PC-3 (cell line): ENCODE results near the gene TANK. TPM values are rescaled to one million over a fixed set of nuclear protein-coding genes. Genes with fewer than 3 reads are reported as not detected.

Experiments used
- ATAC-seq: fragments of 200-7000 bp; cut with Tn5 transposase; 2 replicates; pipeline ENCODE4 v1.9.1; 2020; ENCODE audit warnings: mild to moderate bottlenecking, moderate library complexity
- BruUV-seq: library from RNA; stranded (reverse); fragments of 400-500 nt; replicated peaks from 2 replicates; lab custom pipeline; 2021; lab: Mats Ljungman, UMichigan
- CTCF ChIA-PET: fragments of 300-600 bp; sonication (Branson Sonifier 250); formaldehyde crosslinking; loops from one replicate; lab custom pipeline; 2022; ENCODE audit warnings: antibody characterized with exemption; lab: Charles Lee
- POLR2A ChIA-PET: fragments of 300-600 bp; sonication (Branson Sonifier 250); formaldehyde crosslinking; loops from one replicate; lab custom pipeline; 2022; ENCODE audit warnings: antibody characterized with exemption; ENCODE audit not compliant: unreplicated experiment; lab: Charles Lee
- DNase-seq: peaks from one replicate; pipeline ENCODE4 v3.0.0-alpha.2; 2015
- H2AFZ ChIP-seq: fragments of 300-600 bp; sonication (generic); 2 replicates; pipeline ENCODE4 v1.6.0; 2016; ENCODE audit warnings: antibody characterized with exemption, low read length
- H3F3A ChIP-seq: fragments of 300-600 bp; sonication (generic); one replicate; pipeline ENCODE4 v1.6.0; 2017; ENCODE audit warnings: antibody characterized with exemption, low read length, control low read depth, mild to moderate bottlenecking; ENCODE audit not compliant: unreplicated experiment
- H3K27ac ChIP-seq: fragments of 300-600 bp; sonication (generic); 2 replicates; pipeline ENCODE4 v1.5.1; 2016; ENCODE audit warnings: mild to moderate bottlenecking, low read length
- H3K27me3 ChIP-seq: fragments of 300-600 bp; sonication (generic); 2 replicates; pipeline ENCODE4 v1.6.1; 2016; ENCODE audit warnings: low read length, mixed read lengths
- H3K36me3 ChIP-seq: fragments of 300-600 bp; sonication (generic); 2 replicates; pipeline ENCODE4 v1.6.1; 2016; ENCODE audit warnings: low read depth, mixed run types, low read length, mixed read lengths
- H3K4me1 ChIP-seq: fragments of 300-600 bp; sonication (generic); 2 replicates; pipeline ENCODE4 v1.5.1; 2016; ENCODE audit warnings: low read length; ENCODE audit not compliant: insufficient read depth
- H3K4me2 ChIP-seq: fragments of 300-600 bp; sonication (generic); 2 replicates; pipeline ENCODE4 v1.6.0; 2016; ENCODE audit warnings: low read length
- H3K4me3 ChIP-seq: fragments of 300-600 bp; sonication (generic); 2 replicates; pipeline ENCODE4 v1.5.1; 2016; ENCODE audit warnings: mild to moderate bottlenecking, low read length, mixed read lengths
- H3K79me2 ChIP-seq: fragments of 300-600 bp; sonication (generic); 2 replicates; pipeline ENCODE4 v1.6.1; 2017; ENCODE audit warnings: low read length, mixed read lengths
- H3K9ac ChIP-seq: fragments of 300-600 bp; sonication (generic); 2 replicates; pipeline ENCODE4 v1.6.0; 2016; ENCODE audit warnings: mild to moderate bottlenecking, low read length
- H3K9me2 ChIP-seq: fragments of 300-600 bp; sonication (generic); replicated peaks from 2 replicates; pipeline ENCODE4 v1.6.1; 2016; ENCODE audit warnings: mixed run types, low read length, mixed read lengths
- H3K9me3 ChIP-seq: fragments of 300-600 bp; sonication (generic); 2 replicates; pipeline ENCODE4 v1.6.1; 2016; ENCODE audit warnings: low read length, mixed read lengths
- H4K20me1 ChIP-seq: fragments of 300-600 bp; sonication (generic); 2 replicates; pipeline ENCODE4 v1.6.1; 2016; ENCODE audit warnings: low read length, mixed read lengths
- EZH2 ChIP-seq: fragments of 300-600 bp; sonication (generic); IDR thresholded peaks from one replicate; pipeline ENCODE4 v1.6.1; 2017; ENCODE audit warnings: antibody characterized with exemption, mild to moderate bottlenecking, low read length; ENCODE audit not compliant: unreplicated experiment
- EZH2phosphoT487 ChIP-seq: fragments of 300-600 bp; sonication (generic); IDR thresholded peaks from 2 replicates; pipeline ENCODE4 v1.6.1; 2018; ENCODE audit warnings: mild to moderate bottlenecking, antibody characterized with exemption, low read length, borderline replicate concordance
- intact Hi-C: fragments of 100-400 bp; cut with micrococcal nuclease; formaldehyde crosslinking; loops from 2 replicates; pipeline ENCODE4 v1.9.0; 2023
- total RNA-seq: library from RNA; depleted of rRNA; stranded (reverse); fragments of >200 nt; gene quantifications from 2 replicates; pipeline ENCODE4 v1.2.3, GENCODE V29; 2014
- TF ChIP-seq, protein P1 (sequence below): fragments of 300-600 bp; sonication (generic); conservative IDR thresholded peaks from 2 replicates; pipeline ENCODE4 v1.5.1; 2017; ENCODE audit warnings: antibody characterized with exemption, low read depth, mild to moderate bottlenecking, low read length

The TANK gene
- total RNA-seq, 1 experiment from 2014 or later: 23.7 TPM

DNA sequence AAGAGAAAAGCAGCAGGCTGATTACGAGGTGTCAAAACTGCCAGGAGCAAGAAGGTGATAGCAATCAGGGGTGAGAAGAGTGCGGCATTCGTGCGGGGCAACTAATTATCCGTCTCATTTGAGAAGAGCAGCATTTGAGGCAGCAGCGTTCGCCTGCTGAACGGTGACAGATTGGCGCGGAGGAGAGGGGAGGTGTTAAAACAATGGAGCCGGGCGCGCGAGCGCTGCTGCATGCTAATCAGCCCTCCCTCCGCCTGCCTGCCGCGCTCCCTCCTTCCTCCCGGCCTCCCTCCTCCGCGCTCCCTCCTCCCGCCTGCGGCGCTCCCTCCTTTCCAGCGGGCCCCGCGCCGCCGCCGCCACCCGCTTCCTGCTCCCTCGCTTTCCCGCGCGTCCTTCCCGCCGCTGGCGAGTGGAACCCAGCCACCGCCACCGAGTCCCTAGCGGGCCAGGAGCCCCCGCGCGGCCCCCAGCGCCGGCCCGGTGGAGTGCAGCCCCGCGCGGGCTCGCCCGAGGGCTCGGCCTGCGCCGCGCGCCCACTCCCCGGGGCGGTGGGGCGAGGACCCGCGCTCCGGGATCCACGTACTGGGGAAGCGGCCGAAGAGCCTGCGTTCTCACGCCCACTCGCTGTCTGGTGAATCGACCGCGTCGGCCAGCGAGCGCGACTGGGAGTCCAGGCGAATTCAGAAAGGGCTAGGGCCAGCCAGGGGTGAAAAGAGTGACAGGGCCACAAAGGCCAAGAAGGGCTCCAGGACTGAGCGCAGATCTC is 78.5 kb downstream of the TANK start:
- BruUV-seq: no TSS peak

DNA sequence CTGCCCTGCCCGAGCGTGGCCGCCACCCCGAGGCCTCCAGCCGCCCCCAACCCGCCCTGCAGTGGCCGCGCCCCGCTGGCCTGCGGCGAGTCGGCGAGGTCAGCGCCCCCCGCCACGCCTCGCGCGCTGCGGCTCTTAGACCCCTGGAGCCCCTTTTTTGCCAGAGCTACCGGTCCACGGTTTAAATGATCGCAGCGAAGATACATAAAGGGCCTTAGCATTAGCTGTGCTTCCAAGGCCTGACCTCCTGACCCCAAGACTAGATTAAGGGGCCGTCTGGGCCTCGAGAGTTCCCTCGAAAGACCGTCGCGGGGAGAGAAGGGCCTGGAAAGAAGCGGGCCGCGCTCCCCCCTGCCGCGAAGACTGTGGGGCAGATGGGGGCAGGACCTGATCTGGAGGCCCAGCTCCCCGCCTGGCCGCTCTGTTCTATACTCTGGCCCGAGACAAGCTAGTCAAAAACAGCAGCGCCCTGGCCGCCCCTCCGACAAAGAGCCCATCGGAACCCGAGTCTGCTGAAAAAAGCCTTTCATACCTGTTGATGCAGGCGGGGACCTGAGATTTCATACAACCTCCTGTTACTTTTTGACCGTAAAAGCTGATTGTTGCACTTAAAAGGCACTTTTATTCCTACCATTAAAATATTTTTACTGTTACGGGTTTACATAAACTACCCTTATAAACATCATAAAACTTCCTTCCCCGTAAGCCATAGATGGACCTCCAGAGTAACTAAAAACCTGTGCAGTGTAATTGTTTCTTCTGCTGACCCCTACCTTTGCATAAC is 79.3 kb downstream of the TANK start:
- Histone ChIP-seq H3K4me1 (peaks cover 24% of the 10 kb centered on the region), H3K79me2 (peaks cover 7% of the 10 kb centered on the region; the same call in 1 of the 2 replicates), H3K4me3 (no peak overlapping the region; the same call in 1 of the 2 replicates), H3K36me3 (no peaks in the 10 kb centered on the region), H3K9me3 (no peaks in the 10 kb centered on the region), H4K20me1 (no peaks in the 10 kb centered on the region), H3K4me2 (no peak overlapping the region), H2AFZ (no peak overlapping the region), H3K9ac (no peak overlapping the region), H3F3A (peaks cover 5% of the 10 kb centered on the region), H3K27ac (no peak overlapping the region), H3K27me3 (no peaks in the 10 kb centered on the region), H3K9me2 (no peaks in the 10 kb centered on the region)
- DNase-seq (no peak), ATAC-seq (peak; percentile 2; the same call in 1 of the 2 replicates)
- intact Hi-C loops: loop anchor here (1.0 kb wide), 1 partner anchor 11 kb away; no protein-coding TSS in a partner anchor
- CTCF ChIA-PET: no interaction called here
- POLR2A ChIA-PET: no interaction called here
- TF ChIP-seq EZH2: no peak
- TF ChIP-seq, protein P1, sequence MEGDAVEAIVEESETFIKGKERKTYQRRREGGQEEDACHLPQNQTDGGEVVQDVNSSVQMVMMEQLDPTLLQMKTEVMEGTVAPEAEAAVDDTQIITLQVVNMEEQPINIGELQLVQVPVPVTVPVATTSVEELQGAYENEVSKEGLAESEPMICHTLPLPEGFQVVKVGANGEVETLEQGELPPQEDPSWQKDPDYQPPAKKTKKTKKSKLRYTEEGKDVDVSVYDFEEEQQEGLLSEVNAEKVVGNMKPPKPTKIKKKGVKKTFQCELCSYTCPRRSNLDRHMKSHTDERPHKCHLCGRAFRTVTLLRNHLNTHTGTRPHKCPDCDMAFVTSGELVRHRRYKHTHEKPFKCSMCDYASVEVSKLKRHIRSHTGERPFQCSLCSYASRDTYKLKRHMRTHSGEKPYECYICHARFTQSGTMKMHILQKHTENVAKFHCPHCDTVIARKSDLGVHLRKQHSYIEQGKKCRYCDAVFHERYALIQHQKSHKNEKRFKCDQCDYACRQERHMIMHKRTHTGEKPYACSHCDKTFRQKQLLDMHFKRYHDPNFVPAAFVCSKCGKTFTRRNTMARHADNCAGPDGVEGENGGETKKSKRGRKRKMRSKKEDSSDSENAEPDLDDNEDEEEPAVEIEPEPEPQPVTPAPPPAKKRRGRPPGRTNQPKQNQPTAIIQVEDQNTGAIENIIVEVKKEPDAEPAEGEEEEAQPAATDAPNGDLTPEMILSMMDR: no peak
- TF ChIP-seq EZH2phosphoT487: no peak
- BruUV-seq: no TSS peak

More for the DNA sequence above, 78.5 kb downstream of the TANK start:
- ATAC-seq: peak; percentile 50
- H3K4me3 ChIP-seq: peak overlapping the region; percentile 72
- peak overlapping the region; percentile 93 for H3K4me2 ChIP-seq
- TF ChIP-seq EZH2 (no peak), EZH2phosphoT487 (no peak)
- TF ChIP-seq, protein P1: no peak
- intact Hi-C loops: no loop called here
- ChIA-PET POLR2A (no interaction called here), CTCF (no interaction called here)
- H3K27me3 ChIP-seq: no peaks in the 10 kb centered on the region
- no peaks in the 10 kb centered on the region for H3K9me3 ChIP-seq
- no peaks in the 10 kb centered on the region for H4K20me1 ChIP-seq
- peaks cover 19% of the 10 kb centered on the region for H3K4me1 ChIP-seq
- H3K27ac ChIP-seq: no peak overlapping the region
- no peaks in the 10 kb centered on the region for H3K9me2 ChIP-seq
- H3F3A ChIP-seq: peaks cover 5% of the 10 kb centered on the region
- H3K9ac ChIP-seq: peak overlapping the region; percentile 68
- peak overlapping the region; percentile 97 for H2AFZ ChIP-seq
- no peaks in the 10 kb centered on the region for H3K36me3 ChIP-seq
- no peaks in the 10 kb centered on the region for H3K79me2 ChIP-seq
- DNase-seq: peak; percentile 48
